ENCODE results near the gene PKD2L1. TPM values are rescaled to one million over a fixed set of nuclear protein-coding genes. Genes with fewer than 3 reads are reported as not detected.

PKD2L1 gene
- total and polyA plus RNA-seq, 2 of the 8 experiments (the other 6 are each of a cell fraction or from before 2014, with no cell fraction given), result 0.20 to 0.33 TPM

DNA sequence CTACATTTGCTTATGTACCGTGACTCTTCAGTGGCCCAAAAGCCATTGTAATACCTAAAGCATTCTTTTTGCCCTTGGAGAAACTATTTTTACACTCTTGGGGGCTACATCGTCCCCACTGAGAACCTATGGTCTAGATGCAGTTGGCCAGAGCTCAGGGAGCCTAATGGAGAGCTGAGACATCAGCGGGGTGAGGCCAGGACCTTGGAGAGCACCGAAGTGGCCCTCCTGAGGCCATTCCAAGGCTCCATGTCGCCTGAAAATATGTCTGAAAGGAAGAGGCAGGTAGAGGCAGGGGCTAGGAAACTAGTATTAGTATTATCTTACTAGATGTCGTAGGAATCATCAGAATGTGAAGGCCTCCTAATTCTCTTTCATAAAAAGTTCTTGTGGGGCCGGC is 4.9 kb downstream of the PKD2L1 start:
- H4K5ac ChIP-seq (ENCODE audit: insufficient read length, low read depth, low read length), result no peak overlapping the region
- H2BK12ac ChIP-seq (ENCODE audit: low read depth, low read length), result no peak overlapping the region
- H3K4ac ChIP-seq (replicated peaks; ENCODE audit: insufficient read length, low read depth, low read length), result no peak overlapping the region
- H3K18ac ChIP-seq (ENCODE audit: extremely low read depth, low read length), result no peak overlapping the region
- ChIA-PET CTCF (ENCODE audit: partially characterized antibody) (interaction anchor here (1.0 to 5.9 kb wide), 5 partner anchors 13 to 108 kb away, joined by 3 to 38 read pairs (median 9); no protein-coding TSS in a partner anchor), POLR2A (ENCODE audit: partially characterized antibody) (interaction anchor here (0.8 kb wide), 1 partner anchor 46 kb away, joined by 3 read pairs; no protein-coding TSS in a partner anchor)
- no peak overlapping the region for H3K27ac ChIP-seq (ENCODE audit: low read depth, low read length)
- no peaks in the 10 kb centered on the region for H3K79me2 ChIP-seq (ENCODE audit: control insufficient read depth in 1 of 2, insufficient read depth in 2 of 2, low read length in 2 of 2)
- H2BK15ac ChIP-seq (ENCODE audit: low read length), result no peak overlapping the region
- WGBS, 2 experiments (ENCODE audit: extremely low coverage in 1 of 2, insufficient coverage in 1 of 2, insufficient read length in 1 of 2, insufficient replicate concordance in 2 of 2, low coverage in 1 of 2, low lambda C conversion rate in 2 of 2, missing lambda C conversion rate in 1 of 2), result 64% methylated on average over 7 of the region's 7 CpGs; no CpG with 5 or more reads in 1 of the 2 experiments
- no peaks in the 10 kb centered on the region for H3K23me2 ChIP-seq (ENCODE audit: low read depth, low read length)
- H3K23ac ChIP-seq (ENCODE audit: insufficient read length), result no peak overlapping the region
- no peak overlapping the region for H4K91ac ChIP-seq (replicated peaks; ENCODE audit: insufficient read length, low read length)
- H2AFZ ChIP-seq (ENCODE audit: low read length), result no peak overlapping the region
- no peak overlapping the region for H3K9ac ChIP-seq (replicated peaks in 1 of 4; ENCODE audit: extremely low read depth in 1 of 4, low read depth in 3 of 4, low read length in 3 of 4)
- no peak overlapping the region for H2BK5ac ChIP-seq (ENCODE audit: low read depth, low read length)
- H3K27me3 ChIP-seq (replicated peaks in 1 of 4; ENCODE audit: control insufficient read depth in 3 of 4, extremely low read depth in 1 of 4, insufficient read depth in 3 of 4, low read length in 3 of 4), result no peaks in the 10 kb centered on the region; a peak in 3 of 7 replicates
- H3K9me3 ChIP-seq (ENCODE audit: insufficient read depth in 2 of 2, low read depth in 1 of 2, low read length in 1 of 2), result no peaks in the 10 kb centered on the region
- no peak overlapping the region for H2BK20ac ChIP-seq (ENCODE audit: low read length)
- no peak overlapping the region for H4K8ac ChIP-seq (ENCODE audit: extremely low read depth, insufficient read depth, low read length)
- no peak overlapping the region for H3K4me3 ChIP-seq (ENCODE audit: extremely low read depth in 1 of 4, insufficient read depth in 2 of 4, low read depth in 3 of 4, low read length in 4 of 4)
- no peaks in the 10 kb centered on the region for H3K36me3 ChIP-seq (ENCODE audit: control insufficient read depth in 2 of 4, insufficient read depth in 4 of 4, low read length in 3 of 4)
- no peak overlapping the region for H3K14ac ChIP-seq (ENCODE audit: insufficient read length)
- DNase-seq (ENCODE audit: low read depth in 1 of 2, low spot score in 2 of 2), result peak in 1 of 2 experiments; percentile 75
- H3K4me1 ChIP-seq (replicated peaks in 1 of 4; ENCODE audit: control insufficient read depth in 3 of 4, insufficient read depth in 4 of 4, low read length in 3 of 4), result no peaks in the 10 kb centered on the region
- TF ChIP-seq FOSL1 (IDR thresholded peaks at IDR 0.05; ENCODE audit: insufficient read depth, low read depth, low read length), result no peak
- TF ChIP-seq TEAD4 (IDR thresholded peaks at IDR 0.05; ENCODE audit: low read depth, low read length), result 0 out of 2 replicates have a peak, but pooled peaks have one; percentile 50
- TF ChIP-seq SIN3A (conservative IDR thresholded peaks at IDR 0.05 in 1 of 2, IDR thresholded peaks at IDR 0.05 in 1 of 2; ENCODE audit: low read depth in 1 of 2, low read length in 2 of 2), result 0 out of 4 replicates have a peak, but pooled peaks have one; percentile 34 to 63
- TF ChIP-seq YY1 (IDR thresholded peaks at IDR 0.05; ENCODE audit: low read depth, low read length), result peak; percentile 61; the same call in 1 of the 2 replicates
- no peak for TF ChIP-seq ASH2L (IDR thresholded peaks at IDR 0.05; ENCODE audit: low read length)
- FAIRE-seq, result peak; percentile 68
- H2BK120ac ChIP-seq (replicated peaks; ENCODE audit: low read depth, low read length), result no peak overlapping the region
- no peak overlapping the region for H2AK5ac ChIP-seq (ENCODE audit: low read depth, low read length)
- no peak overlapping the region for H3K4me2 ChIP-seq (ENCODE audit: insufficient read depth in 1 of 2, low read depth in 2 of 2, low read length in 2 of 2)
- no peaks in the 10 kb centered on the region for H4K20me1 ChIP-seq (replicated peaks in 1 of 2; ENCODE audit: control insufficient read depth in 1 of 2, insufficient read depth in 2 of 2, low read length in 2 of 2)
- no peak overlapping the region for H3K56ac ChIP-seq (replicated peaks; ENCODE audit: insufficient read length, low read depth, low read length)
- H3K79me1 ChIP-seq (ENCODE audit: low read depth, low read length), result no peaks in the 10 kb centered on the region

Data from H1 (cell line).